GM19239 (cell line): ENCODE measurements around the gene CD14.
"Not testable (repeated sequence)": the region's sequence is repeated elsewhere in the genome, so short reads cannot be mapped to it uniquely, and the experiment has no call there.

Experiments used
- DNase-seq: peaks from one replicate; pipeline ENCODE4 v3.0.0; 2011; ENCODE audit warnings: low spot score; ENCODE audit not compliant: insufficient read length
- FAIRE-seq: peaks from 2 replicates; lab custom pipeline; 2011; peaks lifted over from hg19 to GRCh38; lab: Jason Lieb, UNC

Gene CD14

DNA sequence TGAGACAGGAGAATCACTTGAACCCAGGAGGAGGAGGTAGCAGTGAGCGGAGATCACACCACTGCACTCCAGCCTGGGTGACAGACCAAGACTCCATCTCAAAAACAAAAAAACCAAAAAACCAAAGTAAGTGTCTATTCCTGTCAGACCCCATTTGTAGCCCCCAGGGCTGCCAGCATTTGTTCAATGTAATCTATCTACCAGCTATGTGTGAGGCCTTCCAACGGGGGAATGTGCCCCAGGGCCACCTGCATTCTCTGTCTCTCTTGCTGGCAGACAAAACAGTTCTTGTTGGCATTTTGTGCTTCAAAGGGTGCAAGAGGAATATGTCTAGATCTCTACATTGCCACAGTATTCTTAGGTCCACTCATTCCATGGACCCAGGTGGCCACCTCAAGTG, 34.1 kb downstream of the CD14 start:
- DNase-seq (no peak), FAIRE-seq (no peak)

GRCh38 chr5:140596321-140596741, 36.6 kb downstream of the CD14 start:
- FAIRE-seq (no peak), DNase-seq (no peak)

- FAIRE-seq (no peak), DNase-seq (no peak)
Observed at GRCh38 chr5:140595538-140596300, 37.3 kb downstream of the CD14 start.

DNA sequence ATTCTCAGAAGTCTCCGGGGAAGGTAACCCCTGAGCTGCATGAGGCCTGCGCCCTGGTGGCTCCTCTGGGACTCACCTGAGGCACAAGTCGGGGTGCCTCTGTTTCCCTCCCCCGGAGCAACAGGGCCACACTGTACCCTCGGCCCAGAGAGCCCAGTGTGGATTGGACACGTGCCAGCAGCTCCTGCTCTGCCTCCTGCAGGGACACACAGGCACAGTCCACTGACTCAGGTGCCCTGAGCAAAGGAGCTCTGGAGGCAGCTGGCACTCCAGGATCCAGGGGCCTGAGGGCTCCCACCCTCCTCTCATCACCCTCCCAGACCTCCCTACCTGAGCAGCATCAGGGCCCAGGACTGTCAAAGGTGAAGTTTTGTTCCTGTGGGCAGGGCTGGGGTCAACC, 38.8 kb downstream of the CD14 start:
- FAIRE-seq = no peak
- no peak for DNase-seq

DNA sequence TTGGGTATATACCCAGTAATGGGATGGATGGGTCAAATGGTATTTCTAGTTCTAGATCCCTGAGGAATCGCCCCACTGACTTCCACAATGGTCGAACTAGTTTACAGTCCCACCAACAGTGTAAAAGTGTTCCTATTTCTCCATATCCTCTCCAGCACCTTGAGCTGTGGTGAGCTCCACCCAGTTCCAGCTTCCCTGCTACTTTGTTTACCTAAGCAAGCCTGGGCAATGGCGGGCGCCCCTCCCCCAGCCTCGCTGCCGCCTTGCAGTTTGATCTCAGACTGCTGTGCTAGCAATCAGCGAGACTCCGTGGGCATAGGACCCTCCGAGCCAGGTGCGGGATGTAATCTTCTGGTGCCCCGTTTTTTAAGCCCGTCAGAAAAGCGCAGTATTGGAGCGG, 39.9 kb downstream of the CD14 start:
- FAIRE-seq = not testable (repeated sequence)

DNA sequence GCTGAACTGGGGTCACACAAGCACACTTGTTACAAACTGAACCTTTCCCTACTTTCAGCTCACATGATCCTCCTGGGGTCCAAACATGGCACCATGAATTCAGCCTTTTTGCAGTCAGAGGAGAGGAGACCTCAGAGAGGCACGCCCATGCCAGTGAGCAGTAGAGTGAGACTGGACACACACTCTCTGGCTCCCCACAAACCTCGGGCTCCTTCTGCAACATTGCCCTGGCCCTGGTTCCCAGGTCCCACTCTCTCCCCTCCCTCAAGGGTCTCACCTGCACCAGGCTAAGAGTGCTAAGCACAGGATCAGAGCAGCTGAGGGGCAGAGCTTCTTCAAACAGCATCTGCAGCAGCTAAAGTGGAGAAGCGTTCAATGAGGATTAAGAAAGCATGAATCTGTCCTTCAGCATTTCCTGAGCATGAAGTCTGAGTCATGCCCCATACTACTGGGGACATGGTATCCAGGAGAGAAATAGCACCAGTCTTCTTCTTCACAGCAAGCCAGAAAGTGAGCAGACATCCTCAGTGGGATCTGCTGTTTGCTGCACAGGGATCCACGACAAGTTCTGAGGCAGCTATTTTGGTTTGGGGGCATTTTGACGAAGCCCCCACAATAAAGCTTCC, 41.1 kb downstream of the CD14 start:
- DNase-seq (no peak), FAIRE-seq (no peak)

More for the DNA sequence above, 39.9 kb downstream of the CD14 start:
- DNase-seq = not testable (repeated sequence)

DNA sequence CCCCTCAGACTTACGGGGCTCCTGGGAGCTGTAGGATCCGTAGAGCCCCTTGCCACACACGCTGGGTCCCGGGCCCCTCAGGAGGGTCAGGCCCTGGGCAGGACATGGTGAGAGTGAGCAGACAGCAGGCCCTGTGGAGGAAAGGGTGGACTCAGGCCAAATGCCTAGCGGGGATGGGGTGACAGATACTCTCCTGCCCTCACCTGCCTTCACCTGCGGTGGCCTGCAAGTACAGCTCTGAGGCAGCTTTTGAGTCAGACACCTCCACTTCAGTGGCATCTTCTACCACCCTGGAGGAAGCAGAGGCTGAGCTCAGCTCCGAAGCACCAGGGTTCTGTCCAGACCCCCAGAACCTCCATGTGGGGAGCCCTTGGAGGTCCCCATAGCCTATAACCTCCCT, 42.1 kb downstream of the CD14 start:
- DNase-seq (no peak), FAIRE-seq (no peak)

- DNase-seq (no peak), FAIRE-seq (no peak)
Observed at GRCh38 chr5:140588311-140589070, 44.5 kb downstream of the CD14 start.

GRCh38 chr5:140587495-140587894, 45.5 kb downstream of the CD14 start:
- DNase-seq (no peak), FAIRE-seq (no peak)
